HG02884 (cell line): Measurements from ENCODE around the gene TFF3.

ENCODE experiments used
- ATAC-seq: cut with Tn5 transposase; IDR thresholded peaks from one replicate; pipeline ENCODE4 v1.9.1; 2021; ENCODE audit warnings: mild to moderate bottlenecking, moderate library complexity; ENCODE audit not compliant: unreplicated experiment

The TFF3 gene

GRCh38 chr21:42347601-42348327, 32.6 kb upstream of the TFF3 start:
- no peak for ATAC-seq

- ATAC-seq = no peak
Observed at GRCh38 chr21:42346866-42347600, 31.8 kb upstream of the TFF3 start.

GRCh38 chr21:42346441-42346840, 31.2 kb upstream of the TFF3 start:
- ATAC-seq = no peak

- ATAC-seq = no peak
Observed at GRCh38 chr21:42344631-42345030, 29.4 kb upstream of the TFF3 start.

- no peak for ATAC-seq
Observed at GRCh38 chr21:42343963-42344510, 28.8 kb upstream of the TFF3 start.

GRCh38 chr21:42343556-42343955, 28.3 kb upstream of the TFF3 start:
- ATAC-seq = no peak

GRCh38 chr21:42343101-42343500, 27.9 kb upstream of the TFF3 start:
- no peak for ATAC-seq

GRCh38 chr21:42341776-42342542, 26.8 kb upstream of the TFF3 start:
- no peak for ATAC-seq

GRCh38 chr21:42340187-42341050, 25.2 kb upstream of the TFF3 start:
- ATAC-seq = no peak

GRCh38 chr21:42338729-42339715, 23.8 kb upstream of the TFF3 start:
- ATAC-seq = no peak

- ATAC-seq = no peak
Observed at GRCh38 chr21:42337830-42338728, 22.9 kb upstream of the TFF3 start.

- no peak for ATAC-seq
Observed at GRCh38 chr21:42337276-42337675, 22.1 kb upstream of the TFF3 start.

GRCh38 chr21:42336054-42336453, 20.8 kb upstream of the TFF3 start:
- ATAC-seq = no peak

- ATAC-seq = no peak
Observed at GRCh38 chr21:42332557-42333317, 17.5 kb upstream of the TFF3 start.

- ATAC-seq = no peak
Observed at GRCh38 chr21:42331660-42332059, 16.5 kb upstream of the TFF3 start.

GRCh38 chr21:42330380-42331371, 15.5 kb upstream of the TFF3 start:
- no peak for ATAC-seq
